B cell (primary cell): ENCODE results near the gene ANKS1B. TPM values are rescaled to one million over a fixed set of nuclear protein-coding genes. Genes with fewer than 3 reads are reported as not detected.

ENCODE experiments used
- ATAC-seq: fragments of 200-7000 bp; cut with Tn5 transposase; one replicate; pipeline ENCODE4 v1.10.0; 2021; ENCODE audit warnings: low read depth, mild to moderate bottlenecking, moderate number of reproducible peaks, moderate library complexity
- CTCF ChIA-PET: fragments of 350-600 bp; sonication (Branson Sonifier 250); formaldehyde crosslinking; loops from one replicate; lab custom pipeline; 2021; ENCODE audit warnings: antibody characterized with exemption, inconsistent platforms; lab: Charles Lee
- POLR2A ChIA-PET: fragments of 350-600 bp; sonication (Branson Sonifier 250); formaldehyde crosslinking; loops from one replicate; lab custom pipeline; 2021; ENCODE audit warnings: antibody characterized with exemption; lab: Charles Lee
- DNase-seq: peaks from one replicate; pipeline ENCODE4 v3.0.0; 2013
- H2AFZ ChIP-seq: 2 replicates; pipeline ENCODE4 v1.6.1; 2012; ENCODE audit warnings: mild to moderate bottlenecking, low read depth, low read length; ENCODE audit not compliant: insufficient read depth, poor library complexity, severe bottlenecking
- H3K27ac ChIP-seq, 2 donors: 1 replicate in 1 of 2; 2 replicates in 1 of 2; pipeline ENCODE4 v1.5.1; 2012 to 2013; ENCODE audit warnings: low read length in 2 of 2, mild to moderate bottlenecking in 2 of 2, moderate library complexity in 1 of 2
- H3K27me3 ChIP-seq, 4 experiments: fragments of 200-600 bp in 1 of 4; sonication (generic) in 1 of 4; replicated peaks in 1 of 4; 1 replicate in 2 of 4; 2 replicates in 2 of 4; pipeline versions ENCODE4 v1.6.1 to v1.7.0; 2013 to 2016; ENCODE audit warnings: low read length in 3 of 4, mild to moderate bottlenecking in 2 of 4, mixed read lengths in 1 of 4, moderate library complexity in 1 of 4; ENCODE audit not compliant: insufficient read depth in 4 of 4, control insufficient read depth in 3 of 4; ENCODE audit errors: control extremely low read depth in 1 of 4
- H3K36me3 ChIP-seq, 2 experiments: replicated peaks in 1 of 2; 1 replicate in 1 of 2; 2 replicates in 1 of 2; pipeline versions ENCODE4 v1.6.1 to v1.7.1; 2013; ENCODE audit warnings: low read length in 1 of 2; ENCODE audit not compliant: insufficient read depth in 2 of 2, control insufficient read depth in 1 of 2; ENCODE audit errors: control extremely low read depth in 1 of 2, extremely low read depth in 1 of 2
- H3K4me1 ChIP-seq, 2 donors: fragments of 200-600 bp in 1 of 2; sonication (generic) in 1 of 2; 1 replicate in 1 of 2; 2 replicates in 1 of 2; pipeline versions ENCODE4 v1.5.1 to v1.6.1; 2013 to 2017; ENCODE audit warnings: low read length in 2 of 2; ENCODE audit not compliant: control insufficient read depth in 2 of 2, insufficient read depth in 2 of 2
- H3K4me2 ChIP-seq: replicated peaks from 2 replicates; pipeline ENCODE3; 2012; ENCODE audit warnings: mild to moderate bottlenecking, low read depth, low read length; ENCODE audit not compliant: poor library complexity, severe bottlenecking
- H3K4me3 ChIP-seq, 5 experiments: fragments of 200-600 bp in 1 of 5; sonication (generic) in 1 of 5; 1 replicate in 3 of 5; 2 replicates in 2 of 5; pipeline versions ENCODE4 v1.5.1 to v1.7.0; 2011 to 2016; ENCODE audit warnings: low read length in 4 of 5, mild to moderate bottlenecking in 4 of 5, low read depth in 2 of 5, control low read depth in 1 of 5, moderate library complexity in 1 of 5; ENCODE audit not compliant: insufficient read depth in 1 of 5; ENCODE audit errors: control extremely low read depth in 1 of 5, extremely low read depth in 1 of 5
- H3K79me2 ChIP-seq: fragments of 200-600 bp; sonication (generic); one replicate; pipeline ENCODE4 v1.6.0; 2016; ENCODE audit warnings: low read length; ENCODE audit not compliant: control insufficient read depth, insufficient read depth
- H3K9ac ChIP-seq: fragments of 200-600 bp; sonication (generic); 2 replicates; pipeline ENCODE4 v1.6.1; 2017; ENCODE audit warnings: mild to moderate bottlenecking, low read length, moderate library complexity
- H3K9me3 ChIP-seq, 3 donors: one replicate each; pipeline versions ENCODE4 v1.6.1 to v1.7.1; 2013; ENCODE audit warnings: low read length in 2 of 3; ENCODE audit not compliant: control insufficient read depth in 2 of 3, insufficient read depth in 1 of 3; ENCODE audit errors: control extremely low read depth in 1 of 3
- H4K20me1 ChIP-seq: 2 replicates; pipeline ENCODE4 v1.6.0; 2012; ENCODE audit warnings: mild to moderate bottlenecking, low read length; ENCODE audit not compliant: insufficient read depth, control insufficient read depth, poor library complexity, severe bottlenecking
- H3K27ac Mint-ChIP-seq: one replicate; pipeline ENCODE4 v1.8.0; 2021; ENCODE audit warnings: mixed read lengths
- H3K27me3 Mint-ChIP-seq: one replicate; pipeline ENCODE4 v1.8.0; 2021; ENCODE audit warnings: mixed read lengths
- H3K4me1 Mint-ChIP-seq: one replicate; pipeline ENCODE4 v1.8.0; 2021; ENCODE audit warnings: mixed read lengths
- H3K4me3 Mint-ChIP-seq: one replicate; pipeline ENCODE4 v1.8.0; 2021; ENCODE audit warnings: mixed read lengths
- H3K9me3 Mint-ChIP-seq: one replicate; pipeline ENCODE4 v1.8.0; 2022; ENCODE audit warnings: mixed read lengths; ENCODE audit not compliant: insufficient read depth
- EZH2 ChIP-seq: IDR thresholded peaks from 2 replicates; pipeline ENCODE4 v1.6.1; 2012; ENCODE audit warnings: borderline replicate concordance, low read depth, mild to moderate bottlenecking, moderate library complexity, low read length; ENCODE audit not compliant: insufficient read depth, poor library complexity, severe bottlenecking
- WGBS: methylation state at CpG from one replicate; pipeline ENCODE4 v1.1.5; 2013; ENCODE audit warnings: missing lambda C conversion rate; ENCODE audit not compliant: insufficient coverage; 5-methylcytosine and 5-hydroxymethylcytosine counted together
- intact Hi-C: fragments of 100-400 bp; cut with micrococcal nuclease; formaldehyde crosslinking; loops from one replicate; pipeline ENCODE4 v1.10.0; 2022
- polyA plus RNA-seq: library from polyadenylated mRNA; depleted of rRNA; stranded (reverse); fragments of >200 nt; gene quantifications from 2 replicates; pipeline ENCODE4 v1.2.3, GENCODE V29; 2012
- total RNA-seq, 2 donors: library from RNA; stranded (reverse); fragments of 120-200 nt in 1 of 2; gene quantifications; 1 replicate in 1 of 2; 2 replicates in 1 of 2; pipeline versions ENCODE4 v1.2.3 to v1.2.4, GENCODE V29; 2013 to 2022
- TF ChIP-seq, protein P1 (sequence below): fragments of 200-600 bp; IDR thresholded peaks from one replicate; pipeline ENCODE4 v1.8.0; 2022; ENCODE audit warnings: antibody characterized with exemption, mild to moderate bottlenecking

ANKS1B gene
- total and polyA plus RNA-seq, 2 donors (not counting 1 experiment from before 2014, with no cell fraction given): not detected

DNA sequence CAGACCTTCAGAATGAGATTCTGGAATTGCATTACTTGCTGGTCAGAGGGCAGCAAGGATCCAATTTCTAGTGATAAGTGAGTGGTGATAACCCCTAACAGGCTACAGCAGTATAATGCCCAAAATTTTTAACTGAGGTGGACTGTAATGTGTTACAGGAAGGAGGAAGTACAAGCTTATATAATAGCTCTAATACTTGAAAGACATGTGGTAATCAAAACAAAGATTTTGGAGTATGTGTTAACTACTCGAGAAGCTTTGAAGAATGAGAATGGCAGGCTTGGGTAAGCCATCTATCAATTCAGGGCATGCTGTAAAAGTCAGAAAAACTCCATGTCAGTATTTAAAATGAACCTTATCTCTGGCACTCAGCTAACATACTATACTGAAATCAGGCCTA lies 70.5 kb downstream of the ANKS1B start:
- H3K27me3 ChIP-seq: no peaks in the 10 kb centered on the region
- no peaks in the 10 kb centered on the region for H3K36me3 ChIP-seq
- TF ChIP-seq, protein P1, sequence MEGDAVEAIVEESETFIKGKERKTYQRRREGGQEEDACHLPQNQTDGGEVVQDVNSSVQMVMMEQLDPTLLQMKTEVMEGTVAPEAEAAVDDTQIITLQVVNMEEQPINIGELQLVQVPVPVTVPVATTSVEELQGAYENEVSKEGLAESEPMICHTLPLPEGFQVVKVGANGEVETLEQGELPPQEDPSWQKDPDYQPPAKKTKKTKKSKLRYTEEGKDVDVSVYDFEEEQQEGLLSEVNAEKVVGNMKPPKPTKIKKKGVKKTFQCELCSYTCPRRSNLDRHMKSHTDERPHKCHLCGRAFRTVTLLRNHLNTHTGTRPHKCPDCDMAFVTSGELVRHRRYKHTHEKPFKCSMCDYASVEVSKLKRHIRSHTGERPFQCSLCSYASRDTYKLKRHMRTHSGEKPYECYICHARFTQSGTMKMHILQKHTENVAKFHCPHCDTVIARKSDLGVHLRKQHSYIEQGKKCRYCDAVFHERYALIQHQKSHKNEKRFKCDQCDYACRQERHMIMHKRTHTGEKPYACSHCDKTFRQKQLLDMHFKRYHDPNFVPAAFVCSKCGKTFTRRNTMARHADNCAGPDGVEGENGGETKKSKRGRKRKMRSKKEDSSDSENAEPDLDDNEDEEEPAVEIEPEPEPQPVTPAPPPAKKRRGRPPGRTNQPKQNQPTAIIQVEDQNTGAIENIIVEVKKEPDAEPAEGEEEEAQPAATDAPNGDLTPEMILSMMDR: no peak
- TF ChIP-seq EZH2: no peak
- intact Hi-C loops: no loop called here
- Mint-ChIP-seq H3K27me3 (no peaks in the 10 kb centered on the region), H3K4me1 (no peaks in the 10 kb centered on the region), H3K4me3 (no peak overlapping the region), H3K9me3 (no peaks in the 10 kb centered on the region), H3K27ac (no peak overlapping the region)
- H3K4me3 ChIP-seq: no peak overlapping the region
- H3K27ac ChIP-seq: no peak overlapping the region
- H3K79me2 ChIP-seq: no peaks in the 10 kb centered on the region
- no peak overlapping the region for H2AFZ ChIP-seq
- no peak overlapping the region for H3K9ac ChIP-seq
- ChIA-PET POLR2A (no interaction called here), CTCF (no interaction called here)
- DNase-seq (no peak), ATAC-seq (no peak)
- H3K9me3 ChIP-seq: no peaks in the 10 kb centered on the region
- no peak overlapping the region for H3K4me2 ChIP-seq
- WGBS: no CpG with 5 or more reads among the region's 1 CpG
- H3K4me1 ChIP-seq: no peaks in the 10 kb centered on the region
- H4K20me1 ChIP-seq: no peaks in the 10 kb centered on the region

DNA sequence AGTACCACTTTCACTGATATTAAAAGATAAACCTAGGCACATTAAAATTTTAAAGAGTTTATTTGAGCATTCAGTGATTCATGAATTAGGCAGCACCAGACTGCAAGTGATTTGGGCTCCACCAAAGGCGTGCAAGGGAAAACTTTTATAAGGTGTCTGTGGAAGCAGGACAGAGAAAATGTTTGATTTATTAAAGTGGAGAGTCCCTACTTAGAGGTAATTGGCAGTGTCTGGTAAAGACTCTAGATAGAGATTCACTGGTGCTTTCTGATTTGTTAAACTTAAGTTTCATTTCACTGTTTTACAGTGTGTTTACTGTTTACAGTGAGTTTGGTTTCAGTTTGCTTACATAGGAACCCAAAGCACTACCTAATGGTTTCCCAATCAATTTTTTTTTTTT lies 72.8 kb downstream of the ANKS1B start:
- WGBS: 100% methylated on average over 1 of the region's 1 CpG
- Mint-ChIP-seq H3K27ac (no peak overlapping the region), H3K27me3 (no peaks in the 10 kb centered on the region), H3K9me3 (no peaks in the 10 kb centered on the region), H3K4me3 (no peak overlapping the region), H3K4me1 (no peaks in the 10 kb centered on the region)
- CTCF ChIA-PET: no interaction called here
- Histone ChIP-seq H3K79me2 (no peaks in the 10 kb centered on the region), H4K20me1 (no peaks in the 10 kb centered on the region), H3K9me3 (no peaks in the 10 kb centered on the region), H3K4me2 (no peak overlapping the region), H3K9ac (no peak overlapping the region), H3K36me3 (no peaks in the 10 kb centered on the region), H2AFZ (no peak overlapping the region), H3K27ac (no peak overlapping the region), H3K4me3 (no peak overlapping the region), H3K27me3 (no peaks in the 10 kb centered on the region), H3K4me1 (no peaks in the 10 kb centered on the region)
- POLR2A ChIA-PET: no interaction called here
- TF ChIP-seq EZH2: no peak
- TF ChIP-seq, protein P1: no peak
- no peak for ATAC-seq
- no peak for DNase-seq
- intact Hi-C loops: no loop called here
